HG02610 (cell line): Measurements from ENCODE around the gene TNFAIP6.
"Not testable (repeated sequence)": the region's sequence is repeated elsewhere in the genome, so short reads cannot be mapped to it uniquely, and the experiment has no call there.

ENCODE experiments used
- ATAC-seq: cut with Tn5 transposase; IDR thresholded peaks from one replicate; pipeline ENCODE4 v1.9.1; 2021; ENCODE audit warnings: mild to moderate bottlenecking, moderate library complexity; ENCODE audit not compliant: unreplicated experiment

TNFAIP6 gene

GRCh38 chr2:151410485-151410834 is 53.1 kb downstream of the TNFAIP6 start:
- peak; percentile 30 for ATAC-seq

DNA sequence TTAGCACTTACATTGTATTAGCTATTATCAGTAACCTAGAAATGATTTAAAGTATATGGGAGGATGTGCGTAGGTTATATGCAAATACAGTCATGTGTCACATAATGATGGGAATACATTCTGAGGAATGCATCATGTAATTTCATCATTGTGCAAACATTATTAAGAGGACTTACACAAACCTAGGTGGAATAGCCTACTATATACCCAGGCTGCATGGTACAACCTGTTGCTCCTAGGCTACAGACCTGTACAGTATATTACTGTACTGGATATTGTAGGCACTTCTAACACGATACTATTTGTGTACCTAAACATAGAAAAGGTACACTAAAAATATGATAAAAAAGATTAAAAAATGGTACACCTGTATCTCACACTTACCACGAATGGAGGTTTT is 60.3 kb downstream of the TNFAIP6 start:
- no peak for ATAC-seq

GRCh38 chr2:151421681-151422080 is 64.3 kb downstream of the TNFAIP6 start:
- ATAC-seq: not testable (repeated sequence)

- peak; percentile 91 for ATAC-seq
These were observed 65.6 kb downstream of the TNFAIP6 start for GRCh38 chr2:151422917-151423439.

GRCh38 chr2:151423760-151424159 is 66.4 kb downstream of the TNFAIP6 start:
- ATAC-seq: no peak
